HG02571 (cell line): ENCODE measurements around the gene KLLN.
"Not testable (repeated sequence)": the region's sequence is repeated elsewhere in the genome, so short reads cannot be mapped to it uniquely, and the experiment has no call there.

Experiments
- ATAC-seq: cut with Tn5 transposase; IDR thresholded peaks from one replicate; pipeline ENCODE4 v1.9.1; 2021; ENCODE audit warnings: mild to moderate bottlenecking, moderate library complexity; ENCODE audit not compliant: unreplicated experiment

The KLLN gene

GRCh38 chr10:87867453-87867852, 4.1 kb upstream of the KLLN start:
- ATAC-seq = no peak

GRCh38 chr10:87866412-87866974, 3.2 kb upstream of the KLLN start:
- no peak for ATAC-seq

- ATAC-seq = no peak
Observed at GRCh38 chr10:87865241-87865881, 2.0 kb upstream of the KLLN start.

- ATAC-seq = no peak
Observed at GRCh38 chr10:87864496-87865059, 1.2 kb upstream of the KLLN start.

GRCh38 chr10:87863951-87864495, 690 bp upstream of the KLLN start:
- peak; percentile 0 for ATAC-seq

GRCh38 chr10:87862679-87863052, 667 bp downstream of the KLLN start:
- peak; percentile 13 for ATAC-seq

GRCh38 chr10:87861953-87862678, 1.2 kb downstream of the KLLN start:
- peak; percentile 43 for ATAC-seq

- ATAC-seq = peak; percentile 12
Observed at GRCh38 chr10:87861566-87861952, 1.8 kb downstream of the KLLN start.

GRCh38 chr10:87860816-87861403, 2.4 kb downstream of the KLLN start:
- no peak for ATAC-seq

GRCh38 chr10:87860156-87860795, 3.1 kb downstream of the KLLN start:
- no peak for ATAC-seq

- ATAC-seq = not testable (repeated sequence)
Observed at GRCh38 chr10:87855665-87856064, 7.7 kb downstream of the KLLN start.

GRCh38 chr10:87855247-87855646, 8.1 kb downstream of the KLLN start:
- not testable (repeated sequence) for ATAC-seq

GRCh38 chr10:87852089-87852488, 11.2 kb downstream of the KLLN start:
- ATAC-seq = no peak

GRCh38 chr10:87850742-87851205, 12.6 kb downstream of the KLLN start:
- ATAC-seq = no peak

GRCh38 chr10:87849001-87849400, 14.3 kb downstream of the KLLN start:
- ATAC-seq = no peak

GRCh38 chr10:87847550-87847949, 15.8 kb downstream of the KLLN start:
- ATAC-seq = no peak

GRCh38 chr10:87846711-87847110, 16.6 kb downstream of the KLLN start:
- not testable (repeated sequence) for ATAC-seq

- no peak for ATAC-seq
Observed at GRCh38 chr10:87846023-87846422, 17.3 kb downstream of the KLLN start.

GRCh38 chr10:87845624-87845998, 17.7 kb downstream of the KLLN start:
- no peak for ATAC-seq

GRCh38 chr10:87844837-87845623, 18.3 kb downstream of the KLLN start:
- ATAC-seq = no peak
